Measurements from ENCODE around the gene VWA3A. TPM values are rescaled to one million over a fixed set of nuclear protein-coding genes. Genes with fewer than 3 reads are reported as not detected.
A peak's percentile ranks its signal among the peaks of the same experiment; 100 is the strongest.

VWA3A gene
- total RNA-seq, 1 donor from 2014 or later, result 0.53 TPM

DNA sequence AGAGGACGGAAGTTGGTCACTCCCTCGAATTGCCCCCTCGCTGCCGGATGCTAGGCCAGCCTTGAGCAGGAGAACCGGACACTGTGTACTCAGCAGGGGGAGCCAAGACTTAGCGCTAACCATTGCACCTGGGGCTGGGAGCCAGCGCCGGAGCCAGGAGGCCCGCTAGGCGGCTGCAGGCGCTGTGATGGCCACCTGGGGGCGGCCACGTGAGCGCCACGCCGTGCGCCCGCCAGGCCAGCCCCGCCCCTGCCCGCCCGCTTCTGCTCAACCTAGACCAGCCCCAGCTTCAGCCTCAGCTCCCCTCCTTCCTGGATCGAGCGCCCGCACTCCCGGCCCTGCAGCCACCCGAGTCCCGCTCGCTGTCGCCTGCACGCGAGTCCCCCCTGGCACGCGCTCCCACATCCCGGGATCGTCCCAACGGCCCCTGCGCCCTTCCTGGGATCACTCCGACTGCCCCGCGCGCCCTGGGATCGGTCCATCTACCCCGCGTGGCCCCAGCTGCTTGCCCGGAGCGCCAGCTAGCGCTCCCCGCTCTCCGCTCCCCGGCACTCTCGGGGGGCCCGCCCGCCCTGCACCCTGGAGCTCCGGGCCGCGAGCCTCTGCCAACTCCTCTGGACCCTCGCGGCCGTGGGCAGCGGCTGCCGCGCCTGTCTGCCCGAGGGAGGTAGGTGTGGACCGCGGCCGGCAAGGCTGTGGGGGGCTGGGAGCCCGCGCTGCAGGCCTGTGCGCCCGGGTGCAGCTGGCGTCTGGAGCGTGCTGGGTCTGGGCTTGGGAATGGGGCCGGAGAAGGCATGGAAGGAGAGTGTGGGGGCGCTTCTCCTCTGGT, 113.9 kb downstream of the VWA3A start, which contains the start of gene EEF2K:
EEF2K (plus strand) TSS at position 266 of the 829 bp plus-strand sequence. CDS start 19,452 bp downstream, outside the sequence.
- peaks cover 7% of the 10 kb centered on the region for H3K36me3 Mint-ChIP-seq (ENCODE audit: low read depth)
- no peaks in the 10 kb centered on the region for H3K27me3 Mint-ChIP-seq
- DNase-seq, result peak; percentile 75
- no peaks in the 10 kb centered on the region for H3K9me3 Mint-ChIP-seq
- H3K4me3 Mint-ChIP-seq, result peak within 1 kb of the TSS; percentile 89
- H3K27ac Mint-ChIP-seq, result peak within 1 kb of the TSS; percentile 77
- ChIA-PET CTCF (interaction anchor here (1.0 to 3.7 kb wide), 10 partner anchors 11 to 255 kb away, joined by 3 to 24 read pairs (median 6); no protein-coding TSS in a partner anchor), POLR2A (interaction anchor here (0.6 to 7.1 kb wide), 7 partner anchors 10 to 252 kb away, joined by 3 to 154 read pairs (median 8); partner anchors contain the start of genes MOSMO, POLR3E and UQCRC2)
- H3K4me1 Mint-ChIP-seq, result peaks cover 38% of the 10 kb centered on the region
- ATAC-seq (ENCODE audit: low read depth), result peak; percentile 80
- intact Hi-C loops (cut with micrococcal nuclease), result loop anchor here (1.0 to 5.0 kb wide), 6 partner anchors 10 to 166 kb away; partner anchors contain the start of genes CDR2 and POLR3E
- TF ChIP-seq, protein P1, sequence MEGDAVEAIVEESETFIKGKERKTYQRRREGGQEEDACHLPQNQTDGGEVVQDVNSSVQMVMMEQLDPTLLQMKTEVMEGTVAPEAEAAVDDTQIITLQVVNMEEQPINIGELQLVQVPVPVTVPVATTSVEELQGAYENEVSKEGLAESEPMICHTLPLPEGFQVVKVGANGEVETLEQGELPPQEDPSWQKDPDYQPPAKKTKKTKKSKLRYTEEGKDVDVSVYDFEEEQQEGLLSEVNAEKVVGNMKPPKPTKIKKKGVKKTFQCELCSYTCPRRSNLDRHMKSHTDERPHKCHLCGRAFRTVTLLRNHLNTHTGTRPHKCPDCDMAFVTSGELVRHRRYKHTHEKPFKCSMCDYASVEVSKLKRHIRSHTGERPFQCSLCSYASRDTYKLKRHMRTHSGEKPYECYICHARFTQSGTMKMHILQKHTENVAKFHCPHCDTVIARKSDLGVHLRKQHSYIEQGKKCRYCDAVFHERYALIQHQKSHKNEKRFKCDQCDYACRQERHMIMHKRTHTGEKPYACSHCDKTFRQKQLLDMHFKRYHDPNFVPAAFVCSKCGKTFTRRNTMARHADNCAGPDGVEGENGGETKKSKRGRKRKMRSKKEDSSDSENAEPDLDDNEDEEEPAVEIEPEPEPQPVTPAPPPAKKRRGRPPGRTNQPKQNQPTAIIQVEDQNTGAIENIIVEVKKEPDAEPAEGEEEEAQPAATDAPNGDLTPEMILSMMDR (IDR thresholded peaks at IDR 0.05), result peak; percentile 39

Other genes with a start within 250 kb of the VWA3A start
- 391 and 546 TPM in 2 replicates for gene NPIPB4, start 234.8 kb upstream of the VWA3A start, total RNA-seq
- gene UQCRC2, start 139.2 kb upstream of the VWA3A start, total RNA-seq, result 207 and 230 TPM in 2 replicates
- not detected in 2 replicates for gene PDZD9, start 91.4 kb upstream of the VWA3A start, total RNA-seq
- 14.3 and 21.3 TPM in 2 replicates for gene MOSMO, start 84.4 kb upstream of the VWA3A start, total RNA-seq
- gene SDR42E2, start 70.0 kb downstream of the VWA3A start, total RNA-seq, result 0.18 and 0.22 TPM in 2 replicates
- 26.5 and 29.7 TPM in 2 replicates for gene EEF2K, start 113.7 kb downstream of the VWA3A start, total RNA-seq
- gene POLR3E, start 204.9 kb downstream of the VWA3A start, total RNA-seq, result 92.3 and 97.1 TPM in 2 replicates